ENCODE results near the gene CORO2B. TPM values are rescaled to one million over a fixed set of nuclear protein-coding genes. Genes with fewer than 3 reads are reported as not detected.

The CORO2B gene
- polyA plus RNA-seq, 1 of the 3 experiments (the other 2 are of a cell fraction): 3.6 TPM

- Histone ChIP-seq H3K9ac (no peak overlapping the region), H3K4me3 (ENCODE audit: low read depth in 2 of 2, low read length in 1 of 2) (no peak overlapping the region), H3F3A (replicated peaks; ENCODE audit: insufficient read depth) (no peaks in the 10 kb centered on the region), H2AFZ (ENCODE audit: low read depth) (no peak overlapping the region), H3K79me2 (ENCODE audit: insufficient read depth) (no peaks in the 10 kb centered on the region), H3K27me3 (ENCODE audit: insufficient read depth) (no peaks in the 10 kb centered on the region), H3K4me2 (no peak overlapping the region), H4K20me1 (ENCODE audit: insufficient read depth) (no peaks in the 10 kb centered on the region), H3K4me1 (ENCODE audit: control insufficient read depth in 1 of 2, insufficient read depth in 2 of 2, low read depth in 1 of 2, low read length in 1 of 2) (no peaks in the 10 kb centered on the region), H3K9me2 (no peaks in the 10 kb centered on the region), H3K27ac (ENCODE audit: low read depth in 2 of 2, low read length in 1 of 2) (no peak overlapping the region), H3K36me3 (replicated peaks in 1 of 2; ENCODE audit: control insufficient read depth in 1 of 2, insufficient read depth in 2 of 2, low read length in 1 of 2) (no peaks in the 10 kb centered on the region), H3K9me3 (no peaks in the 10 kb centered on the region)
- ChIA-PET POLR2A (no interaction called here), CTCF (interaction anchor here (1.0 kb wide), 1 partner anchor 162 kb away, joined by 5 read pairs; no protein-coding TSS in a partner anchor)
- no peak for TF ChIP-seq POLR2AphosphoS5 (IDR thresholded peaks at IDR 0.05; ENCODE audit: low read depth, low read length)
- no peak for TF ChIP-seq TCF12 (IDR thresholded peaks at IDR 0.05)
- no peak for TF ChIP-seq TAF1 (IDR thresholded peaks at IDR 0.05; ENCODE audit: borderline replicate concordance, low read depth, low read length)
- no peak for TF ChIP-seq CHD2 (IDR thresholded peaks at IDR 0.05; ENCODE audit: low read length, partially characterized antibody)
- TF ChIP-seq USF2 (IDR thresholded peaks at IDR 0.05; ENCODE audit: borderline replicate concordance, low read depth, low read length): no peak
- no peak for TF ChIP-seq FOSL2 (IDR thresholded peaks at IDR 0.05; ENCODE audit: borderline replicate concordance, low read depth)
- TF ChIP-seq ELF1 (IDR thresholded peaks at IDR 0.05): no peak
- no peak for TF ChIP-seq EZH2phosphoT487 (IDR thresholded peaks at IDR 0.05; ENCODE audit: borderline replicate concordance, low read depth)
- no peak for TF ChIP-seq PBX3 (IDR thresholded peaks at IDR 0.05)
- no peak for TF ChIP-seq NFIC (IDR thresholded peaks at IDR 0.05; ENCODE audit: borderline replicate concordance)
- no peak for TF ChIP-seq SMC3 (IDR thresholded peaks at IDR 0.05; ENCODE audit: low read depth, low read length)
- no peak for TF ChIP-seq MAX (IDR thresholded peaks at IDR 0.05; ENCODE audit: low read depth)
- TF ChIP-seq IRF3 (IDR thresholded peaks at IDR 0.05; ENCODE audit: low read depth, low read length): no peak
- no peak for TF ChIP-seq USF1 (IDR thresholded peaks at IDR 0.05; ENCODE audit: borderline replicate concordance, low read depth)
- TF ChIP-seq SIN3A (IDR thresholded peaks at IDR 0.05; ENCODE audit: borderline replicate concordance, low read depth, low read length): no peak
- TF ChIP-seq RFX5 (IDR thresholded peaks at IDR 0.05; ENCODE audit: low read length): no peak
- 61% methylated on average over 4 of the region's 4 CpGs for WGBS (ENCODE audit: low lambda C conversion rate)
- no peak for DNase-seq
These were observed 134.1 kb downstream of the CORO2B start for GRCh38 chr15:68712886-68713285.
